ENCODE data around the gene PPP1R14C.
"Not testable (repeated sequence)": the region's sequence is repeated elsewhere in the genome, so short reads cannot be mapped to it uniquely, and the experiment has no call there.

PPP1R14C gene

GRCh38 chr6:150229436-150230163 is 86.8 kb downstream of the PPP1R14C start:
- peaks cover 14% of the 10 kb centered on the region for H3K4me1 Mint-ChIP-seq
- H3K4me3 Mint-ChIP-seq = no peak overlapping the region
- peaks cover 8% of the 10 kb centered on the region for H3K27me3 Mint-ChIP-seq
- ATAC-seq (replicated peaks; ENCODE audit: extremely low read depth, poor library complexity, severe bottlenecking) (no peak), DNase-seq (ENCODE audit: low spot score in 2 of 2) (no peak)
- H3K9me3 Mint-ChIP-seq = no peaks in the 10 kb centered on the region
- no peak overlapping the region for H3K27ac Mint-ChIP-seq (ENCODE audit: low read depth)
- H3K36me3 Mint-ChIP-seq (ENCODE audit: insufficient read depth) = no peaks in the 10 kb centered on the region

- no peak for ATAC-seq (replicated peaks; ENCODE audit: extremely low read depth, poor library complexity, severe bottlenecking)
- H3K9me3 Mint-ChIP-seq = no peaks in the 10 kb centered on the region
- H3K27ac Mint-ChIP-seq (ENCODE audit: low read depth) = no peak overlapping the region
- no peaks in the 10 kb centered on the region for H3K36me3 Mint-ChIP-seq (ENCODE audit: insufficient read depth)
- H3K4me1 Mint-ChIP-seq = peaks cover 18% of the 10 kb centered on the region
- DNase-seq (ENCODE audit: low spot score in 2 of 2) = no peak
- H3K4me3 Mint-ChIP-seq = no peak overlapping the region
- peaks cover 8% of the 10 kb centered on the region for H3K27me3 Mint-ChIP-seq
These were observed 87.3 kb downstream of the PPP1R14C start for GRCh38 chr6:150230164-150230561.

GRCh38 chr6:150230832-150231524 is 88.1 kb downstream of the PPP1R14C start:
- ATAC-seq (replicated peaks; ENCODE audit: extremely low read depth, poor library complexity, severe bottlenecking) = no peak
- DNase-seq (ENCODE audit: low spot score in 2 of 2) = no peak

DNA sequence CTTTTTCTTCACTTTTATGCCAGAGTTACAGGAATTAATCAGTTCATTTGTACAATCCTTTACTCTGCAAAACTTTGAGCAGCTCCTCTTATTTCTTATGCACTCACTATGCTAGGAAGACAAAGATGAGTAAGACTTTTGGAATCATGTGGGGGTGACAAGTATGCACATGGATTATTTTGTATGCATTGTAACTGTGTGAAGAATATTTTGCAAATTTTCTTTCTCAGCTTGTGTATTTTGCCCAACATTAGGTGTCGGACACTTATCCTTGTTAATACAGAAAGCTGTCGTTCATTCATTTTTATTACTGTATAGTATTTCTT is 88.6 kb downstream of the PPP1R14C start:
- ATAC-seq (replicated peaks; ENCODE audit: extremely low read depth, poor library complexity, severe bottlenecking) = no peak
- Mint-ChIP-seq H3K27me3 (peaks cover 8% of the 10 kb centered on the region), H3K4me3 (no peak overlapping the region)

More at GRCh38 chr6:150230832-150231524, 88.1 kb downstream of the PPP1R14C start:
- Mint-ChIP-seq H3K4me3 (no peak overlapping the region), H3K27ac (ENCODE audit: low read depth) (no peak overlapping the region), H3K9me3 (no peaks in the 10 kb centered on the region), H3K36me3 (ENCODE audit: insufficient read depth) (no peaks in the 10 kb centered on the region), H3K4me1 (peaks cover 26% of the 10 kb centered on the region), H3K27me3 (peaks cover 8% of the 10 kb centered on the region)

GRCh38 chr6:150233843-150234269 is 91.0 kb downstream of the PPP1R14C start:
- no peak overlapping the region for H3K27ac Mint-ChIP-seq (ENCODE audit: low read depth)
- DNase-seq (ENCODE audit: low spot score in 2 of 2) (no peak), ATAC-seq (replicated peaks; ENCODE audit: extremely low read depth, poor library complexity, severe bottlenecking) (no peak)
- no peak overlapping the region for H3K4me3 Mint-ChIP-seq
- H3K27me3 Mint-ChIP-seq = peaks cover 8% of the 10 kb centered on the region
- no peaks in the 10 kb centered on the region for H3K36me3 Mint-ChIP-seq (ENCODE audit: insufficient read depth)
- H3K9me3 Mint-ChIP-seq = no peaks in the 10 kb centered on the region
- H3K4me1 Mint-ChIP-seq = peaks cover 33% of the 10 kb centered on the region

More for the DNA sequence above, 88.6 kb downstream of the PPP1R14C start:
- H3K27ac Mint-ChIP-seq (ENCODE audit: low read depth) = no peak overlapping the region
- H3K36me3 Mint-ChIP-seq (ENCODE audit: insufficient read depth) = no peaks in the 10 kb centered on the region
- no peak for DNase-seq (ENCODE audit: low spot score in 2 of 2)
- peaks cover 31% of the 10 kb centered on the region for H3K4me1 Mint-ChIP-seq
- no peaks in the 10 kb centered on the region for H3K9me3 Mint-ChIP-seq

GRCh38 chr6:150235218-150235617 is 92.4 kb downstream of the PPP1R14C start:
- H3K27me3 Mint-ChIP-seq = peaks cover 4% of the 10 kb centered on the region
- H3K4me3 Mint-ChIP-seq = peak overlapping the region; percentile 65
- peaks cover 33% of the 10 kb centered on the region for H3K4me1 Mint-ChIP-seq
- DNase-seq (ENCODE audit: low spot score in 2 of 2) = no peak
- ATAC-seq (replicated peaks; ENCODE audit: extremely low read depth, poor library complexity, severe bottlenecking) = no peak
- no peaks in the 10 kb centered on the region for H3K36me3 Mint-ChIP-seq (ENCODE audit: insufficient read depth)
- H3K9me3 Mint-ChIP-seq = peaks cover 5% of the 10 kb centered on the region
- H3K27ac Mint-ChIP-seq (ENCODE audit: low read depth) = peak overlapping the region; percentile 33

DNA sequence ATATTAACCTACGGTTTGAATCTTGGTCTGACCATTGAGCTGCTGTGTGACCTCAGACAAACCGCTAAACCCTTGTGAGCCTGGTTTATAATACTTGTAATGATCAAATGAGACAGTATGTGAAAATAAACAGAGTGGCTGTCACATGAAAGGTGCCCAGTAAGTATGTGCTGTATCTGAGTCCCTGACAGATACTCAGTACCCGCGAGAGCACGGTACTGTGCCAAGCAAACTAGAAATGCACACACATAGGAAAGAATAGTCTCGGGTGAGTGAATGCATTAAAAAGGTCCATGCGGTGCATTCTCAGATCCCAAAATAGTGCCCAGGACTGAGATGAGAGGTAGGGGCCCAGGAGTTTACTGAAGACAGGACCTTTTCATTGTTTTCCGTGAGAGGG is 93.3 kb downstream of the PPP1R14C start:
- ATAC-seq (replicated peaks; ENCODE audit: extremely low read depth, poor library complexity, severe bottlenecking) = no peak
- Mint-ChIP-seq H3K9me3 (peaks cover 5% of the 10 kb centered on the region), H3K27me3 (no peaks in the 10 kb centered on the region), H3K4me1 (peaks cover 33% of the 10 kb centered on the region), H3K27ac (ENCODE audit: low read depth) (peak overlapping the region; percentile 33), H3K36me3 (ENCODE audit: insufficient read depth) (no peaks in the 10 kb centered on the region), H3K4me3 (peak overlapping the region; percentile 65)
- DNase-seq (ENCODE audit: low spot score in 2 of 2) = no peak

GRCh38 chr6:150236544-150236943 is 93.7 kb downstream of the PPP1R14C start:
- H3K4me1 Mint-ChIP-seq = peaks cover 33% of the 10 kb centered on the region
- ATAC-seq (replicated peaks; ENCODE audit: extremely low read depth, poor library complexity, severe bottlenecking) (no peak), DNase-seq (ENCODE audit: low spot score in 2 of 2) (no peak)
- H3K4me3 Mint-ChIP-seq = no peak overlapping the region
- no peaks in the 10 kb centered on the region for H3K27me3 Mint-ChIP-seq
- no peaks in the 10 kb centered on the region for H3K36me3 Mint-ChIP-seq (ENCODE audit: insufficient read depth)
- H3K27ac Mint-ChIP-seq (ENCODE audit: low read depth) = peak overlapping the region; percentile 33
- peaks cover 5% of the 10 kb centered on the region for H3K9me3 Mint-ChIP-seq

- ATAC-seq (replicated peaks; ENCODE audit: extremely low read depth, poor library complexity, severe bottlenecking) (no peak), DNase-seq (ENCODE audit: low spot score in 2 of 2) (no peak)
- Mint-ChIP-seq H3K27me3 (no peaks in the 10 kb centered on the region), H3K27ac (ENCODE audit: low read depth) (no peak overlapping the region), H3K36me3 (ENCODE audit: insufficient read depth) (no peaks in the 10 kb centered on the region), H3K4me1 (peaks cover 33% of the 10 kb centered on the region), H3K4me3 (no peak overlapping the region), H3K9me3 (peaks cover 5% of the 10 kb centered on the region)
These were observed 94.8 kb downstream of the PPP1R14C start for GRCh38 chr6:150237626-150238025.

GRCh38 chr6:150238336-150238741 is 95.5 kb downstream of the PPP1R14C start:
- Mint-ChIP-seq H3K9me3 (peaks cover 5% of the 10 kb centered on the region), H3K36me3 (ENCODE audit: insufficient read depth) (no peaks in the 10 kb centered on the region), H3K4me3 (no peak overlapping the region), H3K27me3 (no peaks in the 10 kb centered on the region), H3K27ac (ENCODE audit: low read depth) (no peak overlapping the region), H3K4me1 (peaks cover 27% of the 10 kb centered on the region)
- ATAC-seq (replicated peaks; ENCODE audit: extremely low read depth, poor library complexity, severe bottlenecking) (no peak), DNase-seq (ENCODE audit: low spot score in 2 of 2) (no peak)

- no peak overlapping the region for H3K4me3 Mint-ChIP-seq
- ATAC-seq (replicated peaks; ENCODE audit: extremely low read depth, poor library complexity, severe bottlenecking) (no peak), DNase-seq (ENCODE audit: low spot score in 2 of 2) (no peak)
These were observed 96.1 kb downstream of the PPP1R14C start for GRCh38 chr6:150238846-150239407.

DNA sequence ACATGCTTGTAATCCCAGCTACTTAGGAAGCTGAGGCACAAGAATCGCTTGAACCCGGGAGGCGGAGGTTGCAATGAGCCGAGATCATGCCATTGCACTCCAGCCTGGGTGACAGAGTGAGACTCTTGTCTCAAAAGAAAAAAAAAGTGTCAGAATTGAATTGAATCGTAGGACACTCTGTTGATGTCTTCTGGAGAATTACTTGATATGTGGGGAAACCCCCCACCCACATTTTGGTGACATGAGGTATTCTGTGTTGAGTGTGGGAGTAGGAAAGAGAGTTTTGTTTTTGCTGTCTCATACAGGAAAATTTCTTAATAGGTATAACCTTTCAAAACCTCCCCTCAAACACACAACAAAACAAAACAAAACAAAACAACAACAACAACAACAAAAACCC is 98.9 kb downstream of the PPP1R14C start:
- not testable (repeated sequence) for H3K36me3 Mint-ChIP-seq (ENCODE audit: insufficient read depth); H3K4me1 Mint-ChIP-seq; H3K4me3 Mint-ChIP-seq; H3K27me3 Mint-ChIP-seq; H3K9me3 Mint-ChIP-seq; ATAC-seq (replicated peaks; ENCODE audit: extremely low read depth, poor library complexity, severe bottlenecking); DNase-seq (ENCODE audit: low spot score in 2 of 2)
- peak overlapping the region; percentile 22 for H3K27ac Mint-ChIP-seq (ENCODE audit: low read depth)

More at GRCh38 chr6:150238846-150239407, 96.1 kb downstream of the PPP1R14C start:
- Mint-ChIP-seq H3K36me3 (ENCODE audit: insufficient read depth) (no peaks in the 10 kb centered on the region), H3K27ac (ENCODE audit: low read depth) (no peak overlapping the region), H3K27me3 (no peaks in the 10 kb centered on the region), H3K9me3 (peaks cover 5% of the 10 kb centered on the region), H3K4me1 (peaks cover 24% of the 10 kb centered on the region)

All from central memory CD8-positive, alpha-beta T cell (primary cell).